NCI-H69 (cell line): ENCODE results near the gene THEM5.
A peak's percentile ranks its signal among the peaks of the same experiment; 100 is the strongest.
"Not testable (repeated sequence)": the region's sequence is repeated elsewhere in the genome, so short reads cannot be mapped to it uniquely, and the experiment has no call there.

Experiments
- DNase-seq: peaks from one replicate; lab custom pipeline; 2025; lab: John Stamatoyannopoulos, UW

The THEM5 gene, protein sequence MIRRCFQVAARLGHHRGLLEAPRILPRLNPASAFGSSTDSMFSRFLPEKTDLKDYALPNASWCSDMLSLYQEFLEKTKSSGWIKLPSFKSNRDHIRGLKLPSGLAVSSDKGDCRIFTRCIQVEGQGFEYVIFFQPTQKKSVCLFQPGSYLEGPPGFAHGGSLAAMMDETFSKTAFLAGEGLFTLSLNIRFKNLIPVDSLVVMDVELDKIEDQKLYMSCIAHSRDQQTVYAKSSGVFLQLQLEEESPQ

DNA sequence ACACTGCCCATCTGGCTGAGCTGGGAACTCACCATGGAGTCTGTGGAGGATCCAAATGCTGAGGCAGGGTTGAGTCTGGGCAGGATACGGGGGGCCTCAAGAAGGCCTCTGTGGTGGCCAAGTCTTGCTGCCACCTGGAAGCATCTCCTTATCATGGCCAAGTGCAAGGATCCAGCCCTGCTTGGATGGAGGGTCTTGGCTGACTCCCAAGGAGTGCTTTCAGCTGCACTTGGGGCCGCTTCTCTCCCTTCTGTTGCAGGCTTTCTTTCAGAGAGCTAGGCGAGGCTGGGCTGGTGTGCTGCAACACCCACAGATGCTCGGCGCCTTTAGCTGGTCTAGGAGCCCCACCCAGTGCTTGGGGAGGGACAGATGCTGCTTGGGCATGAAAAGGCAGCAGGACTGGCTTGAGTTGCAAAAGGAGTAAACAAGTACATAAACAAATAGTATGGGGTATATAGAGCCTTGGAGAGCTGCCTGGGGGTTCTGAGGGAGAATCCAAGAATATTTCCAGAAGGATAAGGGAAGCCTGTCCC, at the start of gene THEM5:
Gene THEM5 (minus strand): TSS at position 302 of the 533 bp plus-strand sequence. CDS start 147 bp downstream, at position 155.
- DNase-seq = peak; percentile 26

DNA sequence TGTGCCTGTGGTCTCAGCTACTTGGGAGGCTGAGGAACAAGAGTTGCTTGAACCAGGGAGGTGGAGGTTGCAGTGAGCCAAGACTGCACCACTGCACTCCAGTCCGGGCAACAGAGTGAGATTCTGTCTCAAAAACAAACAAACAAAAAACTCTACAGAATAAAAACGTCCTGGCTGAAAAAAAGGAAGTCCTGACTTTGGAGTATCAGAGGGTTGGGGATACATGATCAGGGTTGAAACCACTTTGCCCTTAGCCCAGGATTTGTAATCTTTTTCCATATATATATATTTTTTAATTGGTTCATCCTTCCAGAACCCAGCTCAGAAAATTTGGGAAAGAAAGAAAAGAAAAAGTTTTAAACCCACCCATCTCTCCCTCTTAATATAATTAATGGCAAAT, 49.3 kb upstream of the THEM5 start:
- DNase-seq = no peak

DNA sequence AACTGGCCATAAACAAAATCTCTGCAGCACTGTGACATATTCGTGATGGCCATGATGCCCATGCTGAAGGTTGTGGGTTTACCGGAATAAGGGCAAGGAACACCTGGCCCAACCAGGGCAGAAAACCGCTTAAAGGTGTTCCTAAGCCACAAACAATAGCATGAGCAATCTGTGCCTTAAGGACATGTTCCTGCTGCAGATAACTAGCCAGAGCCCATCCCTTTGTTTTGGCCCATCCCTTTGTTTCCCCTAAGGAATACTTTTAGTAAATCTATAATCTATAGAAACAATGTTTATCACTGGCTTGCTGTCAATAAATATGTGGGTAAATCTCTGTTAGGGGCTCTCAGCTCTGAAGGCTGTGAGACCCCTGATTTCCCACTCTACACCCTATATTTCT, 47.3 kb upstream of the THEM5 start:
- DNase-seq = not testable (repeated sequence)

DNA sequence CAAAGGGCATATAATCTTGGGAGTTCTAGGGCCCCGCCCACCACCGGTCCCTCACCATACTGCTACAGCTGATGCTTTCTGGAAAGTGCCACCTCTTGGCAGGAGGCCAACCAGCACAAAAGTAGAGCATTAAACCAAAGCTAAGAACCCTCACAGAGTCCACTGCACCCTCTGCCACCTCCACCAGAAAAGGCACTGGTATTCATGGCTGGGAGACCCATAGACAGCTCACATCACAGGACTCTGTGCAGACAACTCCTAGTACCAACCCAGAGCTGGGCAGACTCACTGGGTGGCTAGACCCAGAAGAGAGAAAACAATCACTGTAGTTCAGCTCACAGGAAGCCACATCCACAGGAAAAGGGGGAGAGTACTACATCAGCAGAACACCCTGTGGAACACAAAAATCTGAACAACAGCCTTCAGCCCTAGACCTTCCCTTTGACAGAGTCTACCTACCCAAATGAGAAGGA, 45.0 kb upstream of the THEM5 start:
- peak; percentile 31 for DNase-seq

DNA sequence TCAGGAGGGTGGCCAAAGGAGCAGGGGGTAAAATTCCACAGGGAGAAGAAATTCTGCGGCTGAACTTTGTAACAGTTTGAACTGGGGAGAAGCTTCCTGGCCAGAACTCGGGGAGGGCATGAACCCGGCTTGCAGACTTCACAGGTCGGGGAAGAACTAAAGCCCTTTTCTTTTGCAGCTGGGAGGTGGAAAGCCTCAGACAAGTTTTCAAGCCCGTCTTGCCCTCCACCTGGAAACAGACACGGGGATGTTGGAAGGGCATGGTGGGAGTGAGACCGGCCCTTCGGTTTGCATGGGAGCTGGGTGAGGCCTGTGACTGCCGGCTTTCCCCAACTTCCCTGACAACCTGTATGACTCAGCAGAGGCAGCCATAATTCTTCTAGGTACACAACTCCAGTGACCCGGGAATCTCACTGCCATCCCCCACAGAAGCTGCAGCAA, 44.5 kb upstream of the THEM5 start:
- no peak for DNase-seq

DNA sequence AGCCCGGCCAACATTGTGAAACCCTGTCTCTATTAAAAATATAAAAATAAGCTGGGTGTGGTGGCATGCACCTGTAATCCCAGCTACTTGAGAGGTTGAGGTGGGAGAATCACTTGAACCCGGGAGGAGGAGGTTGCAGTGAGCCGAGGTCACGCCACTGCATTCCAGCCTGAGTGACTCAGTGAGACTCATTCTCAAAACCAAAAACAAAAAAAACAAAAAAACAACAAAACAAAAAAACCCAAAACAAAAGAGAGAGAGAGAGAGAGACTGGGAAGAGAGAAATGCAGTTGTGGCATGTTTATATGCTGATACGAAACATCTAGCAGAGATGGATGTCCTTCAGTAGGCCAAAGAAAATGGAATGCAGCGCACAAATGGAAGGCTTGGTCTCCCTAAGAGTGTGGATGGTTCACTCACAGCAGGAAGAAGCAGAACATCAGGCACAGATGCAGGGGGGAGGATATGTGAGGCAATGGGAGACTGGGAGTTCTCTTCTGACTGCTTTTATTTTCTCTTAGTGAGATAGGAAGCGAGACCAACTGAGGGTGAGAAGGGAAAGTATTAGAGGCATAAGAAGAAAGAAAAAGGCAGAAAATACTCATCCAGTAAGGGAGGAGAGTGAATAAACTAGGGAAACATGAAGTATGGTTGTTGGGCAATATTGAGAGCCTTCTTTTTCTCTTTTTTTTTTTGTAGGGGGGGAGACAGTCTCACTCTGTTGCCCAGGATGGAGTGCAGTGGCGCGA, 39.8 kb upstream of the THEM5 start:
- no peak for DNase-seq

DNA sequence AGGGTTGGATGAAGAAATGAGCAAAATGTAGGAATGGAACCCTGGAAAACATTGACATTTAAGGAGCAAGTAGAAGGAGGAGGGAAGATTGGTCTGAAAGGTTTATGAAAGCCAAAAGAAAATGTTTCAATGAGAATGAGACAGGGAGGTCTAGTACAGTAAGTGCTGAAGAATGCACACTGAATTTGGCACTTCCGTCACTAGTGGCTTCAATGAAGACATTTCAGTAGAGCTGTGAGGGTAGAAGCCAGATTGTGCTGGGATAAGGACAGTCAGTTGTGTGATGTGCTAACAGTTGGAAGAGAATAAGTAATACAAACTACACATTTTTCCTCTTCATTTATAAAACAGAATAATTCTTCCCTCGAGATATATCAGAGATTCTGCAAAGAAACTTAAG, 38.7 kb upstream of the THEM5 start:
- DNase-seq = no peak

DNA sequence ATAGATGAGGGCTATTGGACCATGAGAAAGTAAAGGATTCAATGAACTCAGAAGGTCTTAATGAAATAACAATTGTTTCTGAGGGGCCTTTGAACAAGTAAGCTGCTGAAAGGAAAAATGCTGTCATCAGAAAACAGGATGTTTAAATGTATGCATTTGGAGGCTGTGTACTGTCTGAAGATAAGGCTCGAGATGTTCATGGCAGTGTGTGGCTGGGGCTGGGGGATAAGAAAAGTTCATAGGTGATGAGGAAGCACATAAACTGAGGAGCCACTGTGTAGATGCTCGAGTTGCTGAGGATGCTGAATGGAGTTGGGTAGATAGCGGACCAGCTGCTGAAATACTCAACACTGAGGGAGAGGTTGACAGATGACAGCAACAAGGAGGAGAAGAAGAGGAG, 38.0 kb upstream of the THEM5 start:
- DNase-seq = no peak

DNA sequence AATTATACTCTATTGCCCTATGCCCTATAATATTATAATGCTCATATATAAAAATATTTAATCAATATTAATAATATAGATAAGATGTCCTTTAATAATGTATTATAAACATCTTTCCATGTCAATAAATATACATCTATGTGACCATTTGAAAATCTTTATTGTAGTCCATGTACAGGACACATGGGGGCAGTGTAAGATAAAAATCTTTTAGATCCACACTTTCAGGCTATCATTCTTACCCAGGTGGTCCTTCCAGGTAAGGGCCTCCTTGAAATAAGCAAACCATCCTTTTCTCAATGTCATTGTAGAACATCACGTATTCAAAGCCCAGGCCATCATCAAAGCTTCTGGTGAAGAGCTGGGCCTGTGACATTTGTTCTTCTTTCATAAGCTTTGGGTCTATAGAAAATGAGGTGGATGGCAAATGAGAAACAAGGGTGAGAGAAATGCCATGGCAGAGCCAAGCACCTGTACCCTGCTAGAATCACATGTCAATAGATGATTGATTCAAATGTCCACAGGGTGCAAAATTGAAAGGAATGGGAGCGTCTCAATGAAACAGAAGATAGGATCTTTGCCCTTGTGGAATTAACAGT, 35.6 kb upstream of the THEM5 start:
- DNase-seq = peak; percentile 34

DNA sequence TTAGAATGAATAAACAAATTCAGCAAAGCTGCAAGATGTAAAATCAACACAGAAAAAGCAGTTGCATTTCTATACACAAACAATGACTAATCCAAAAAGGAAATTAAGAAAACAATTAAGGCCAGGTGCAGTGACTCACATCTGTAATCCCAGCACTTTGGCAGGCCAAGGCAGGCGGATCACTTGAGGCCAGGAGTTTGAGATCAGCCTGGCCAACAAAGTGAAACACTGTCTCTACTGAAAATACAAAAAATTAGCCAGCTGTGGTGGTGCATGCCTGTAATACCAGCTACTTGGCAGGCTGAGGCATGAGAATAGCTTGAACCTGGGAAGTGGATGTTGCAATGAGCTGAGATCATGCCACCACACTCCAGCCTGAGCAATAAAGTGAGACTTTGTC, 33.5 kb upstream of the THEM5 start:
- no peak for DNase-seq

DNA sequence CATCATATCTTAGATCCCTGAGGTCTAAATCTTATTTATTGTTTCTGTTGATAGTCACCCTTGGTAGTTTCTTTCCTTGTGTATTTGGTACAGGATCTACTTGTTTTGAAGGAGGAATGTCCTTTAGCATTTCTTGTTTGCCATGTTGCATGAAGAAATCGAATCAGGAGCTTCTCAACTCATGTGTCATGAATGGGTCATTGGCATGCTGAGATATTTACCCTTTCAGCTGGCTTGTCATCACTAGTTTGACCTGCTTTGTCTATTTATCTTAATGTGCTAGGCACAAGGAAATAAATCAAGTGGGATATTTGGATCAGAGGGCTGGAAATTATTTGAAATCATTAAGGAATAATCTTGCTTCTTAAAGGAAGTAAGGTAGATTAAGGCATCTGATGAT, 32.0 kb upstream of the THEM5 start:
- DNase-seq = no peak

DNA sequence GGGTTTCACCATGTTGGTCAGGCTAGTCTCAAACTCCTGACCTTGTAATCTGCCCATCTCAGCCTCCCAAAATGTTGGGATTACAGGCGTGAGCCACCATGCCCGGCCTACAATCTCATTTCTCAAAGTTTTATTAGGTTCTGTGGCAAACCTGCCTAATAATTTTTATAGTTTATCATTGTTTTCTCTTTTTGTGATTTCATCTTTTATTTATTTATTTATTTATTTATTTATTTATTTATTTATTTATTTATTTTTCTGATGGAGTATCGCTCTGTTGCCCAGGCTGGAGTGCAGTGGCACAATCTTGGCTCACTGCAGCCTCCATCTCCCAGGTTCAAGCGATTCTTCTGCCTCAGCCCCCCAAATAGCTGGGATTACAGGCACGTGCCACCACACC, 31.4 kb upstream of the THEM5 start:
- not testable (repeated sequence) for DNase-seq

DNA sequence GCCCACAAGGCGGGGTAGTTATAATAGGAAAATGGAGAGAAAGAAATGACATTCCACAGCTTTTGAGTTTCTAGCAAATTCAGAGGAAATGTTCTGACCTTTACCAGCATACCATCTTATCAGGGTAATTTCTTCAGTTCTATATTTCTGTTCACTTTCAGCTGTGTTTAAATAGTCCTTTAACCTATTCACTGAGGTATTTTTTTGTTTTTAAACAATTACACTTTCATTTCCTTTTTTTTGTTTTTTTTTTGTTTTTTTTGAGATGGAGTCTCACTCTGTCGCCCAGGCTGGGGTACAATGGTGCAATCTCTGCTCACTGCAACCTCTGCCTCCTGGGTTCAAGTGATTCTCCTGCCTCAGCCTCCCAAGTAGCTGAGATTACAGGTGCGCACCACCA, 30.9 kb upstream of the THEM5 start:
- not testable (repeated sequence) for DNase-seq

DNA sequence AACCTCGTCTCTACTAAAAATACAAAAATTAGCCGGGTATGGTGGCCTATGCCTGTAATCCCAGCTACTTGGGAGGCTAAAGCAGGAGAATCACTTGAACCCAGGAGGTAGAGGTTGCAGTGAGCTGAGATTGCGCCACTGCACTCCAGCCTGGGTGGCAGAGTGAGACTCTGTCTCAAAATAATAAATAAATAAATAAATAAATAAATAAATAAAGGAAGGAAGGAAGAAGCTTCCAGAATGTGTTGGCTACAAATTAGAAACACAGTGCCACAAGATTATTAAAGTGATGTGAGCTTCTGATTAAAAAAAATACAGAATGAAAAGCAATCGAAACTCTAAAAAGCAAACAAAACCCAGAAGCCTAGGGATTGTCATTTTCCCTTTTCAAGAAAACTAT, 30.4 kb upstream of the THEM5 start:
- DNase-seq = not testable (repeated sequence)

DNA sequence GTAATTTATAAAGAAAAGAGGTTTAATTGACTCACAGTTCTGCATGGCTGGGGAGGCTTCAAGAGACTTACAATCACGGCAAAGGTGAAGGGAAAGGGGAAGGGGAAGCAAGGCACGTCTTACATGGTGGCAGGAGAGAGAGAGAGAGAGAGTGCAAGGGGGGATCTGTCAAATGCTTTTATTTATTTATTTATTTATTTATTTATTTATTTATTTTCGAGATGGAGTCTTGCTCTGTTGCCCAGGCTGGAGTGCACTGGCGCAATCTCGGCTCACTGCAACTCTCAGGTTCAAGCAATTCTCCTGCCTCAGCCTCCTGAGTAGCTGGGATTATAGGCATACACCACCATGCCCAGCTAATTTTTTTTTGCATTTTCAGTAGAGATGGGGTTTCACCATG, 29.4 kb upstream of the THEM5 start:
- DNase-seq = not testable (repeated sequence)

DNA sequence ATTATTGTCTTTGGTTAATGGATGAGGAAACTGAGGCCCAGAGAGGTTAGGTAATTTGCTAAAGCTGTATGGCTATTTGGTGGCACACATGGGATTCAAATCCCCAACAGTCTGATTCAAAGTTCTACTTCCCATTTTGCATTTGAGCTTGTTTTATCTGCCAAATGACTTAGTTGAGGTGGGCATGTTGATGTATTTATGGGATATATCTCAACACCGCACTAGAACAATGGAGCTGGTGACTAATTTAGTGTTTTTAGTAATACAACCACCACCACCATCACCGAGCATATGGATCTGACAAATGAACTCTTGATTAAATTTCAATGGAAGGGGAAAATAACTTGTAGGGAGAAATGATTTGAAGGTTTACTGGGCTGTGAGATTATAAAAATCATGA, 29.0 kb upstream of the THEM5 start:
- DNase-seq = no peak

DNA sequence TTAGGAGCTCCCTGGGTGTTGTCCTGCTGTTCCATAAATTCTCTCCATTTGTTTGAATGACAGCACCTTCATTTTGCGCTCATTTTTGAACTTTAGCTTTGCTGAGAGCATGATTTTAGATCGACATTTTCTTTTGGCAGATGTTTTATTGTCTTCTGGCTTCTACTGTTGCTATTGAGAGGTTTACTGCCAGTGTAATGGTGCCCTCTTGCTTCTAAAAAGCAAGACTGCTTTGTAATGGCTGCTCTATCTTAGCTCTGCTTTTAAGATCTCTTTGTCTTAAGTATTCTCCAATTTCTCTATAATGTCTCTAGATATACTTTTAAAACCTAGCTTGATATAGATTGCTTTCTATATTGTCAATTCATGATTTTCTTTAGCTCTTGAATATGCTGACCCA, 28.0 kb upstream of the THEM5 start:
- peak; percentile 60 for DNase-seq

DNA sequence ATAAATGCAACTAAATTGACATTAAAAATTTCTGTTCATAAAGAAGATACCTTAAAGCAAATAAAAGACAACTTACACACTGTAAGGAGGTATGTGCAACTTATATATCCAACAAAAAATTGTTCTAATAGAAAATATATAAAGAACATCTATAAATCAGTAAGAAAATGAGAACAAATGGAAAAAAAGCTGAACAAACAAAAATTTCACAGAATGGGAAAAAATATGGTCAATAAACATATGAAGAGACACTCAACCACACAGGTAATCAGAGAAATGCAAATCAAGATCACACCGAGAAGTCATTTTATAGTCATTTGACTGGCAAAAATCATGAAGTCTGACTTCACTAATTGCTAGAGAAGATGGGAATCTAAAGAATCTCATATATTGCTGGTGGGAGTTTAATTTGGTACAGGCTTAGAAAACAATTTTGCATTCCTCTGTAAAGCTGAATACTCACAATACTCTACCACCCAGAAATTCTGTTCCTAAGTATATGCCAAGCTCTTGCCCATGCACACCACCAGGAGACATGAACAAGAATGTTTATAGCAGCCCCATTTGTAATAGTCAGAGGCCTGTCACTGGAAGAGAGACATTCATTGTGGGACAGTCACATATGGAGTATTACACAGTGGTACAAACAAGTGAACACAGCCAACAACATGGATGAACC, 22.0 kb upstream of the THEM5 start:
- DNase-seq = no peak

DNA sequence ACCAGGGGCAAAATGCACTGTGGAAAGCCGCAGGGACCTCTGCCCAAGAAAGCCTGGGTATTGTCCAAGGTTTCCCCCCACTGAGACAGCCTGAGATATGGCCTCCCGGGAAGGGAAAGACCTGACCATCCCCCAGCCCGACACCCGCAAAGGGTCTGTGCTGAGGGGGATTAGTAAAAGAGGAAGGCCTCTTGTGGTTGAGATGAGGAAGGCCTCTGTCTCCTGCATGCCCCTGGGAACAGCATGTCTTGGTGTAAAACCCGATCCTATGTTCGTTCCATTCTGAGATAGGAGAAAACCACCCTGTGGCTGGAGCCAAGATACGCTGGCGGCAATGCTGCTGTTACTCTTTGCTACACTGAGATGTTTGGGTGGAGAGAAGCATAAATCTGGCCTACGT, 19.3 kb upstream of the THEM5 start:
- DNase-seq = not testable (repeated sequence)

DNA sequence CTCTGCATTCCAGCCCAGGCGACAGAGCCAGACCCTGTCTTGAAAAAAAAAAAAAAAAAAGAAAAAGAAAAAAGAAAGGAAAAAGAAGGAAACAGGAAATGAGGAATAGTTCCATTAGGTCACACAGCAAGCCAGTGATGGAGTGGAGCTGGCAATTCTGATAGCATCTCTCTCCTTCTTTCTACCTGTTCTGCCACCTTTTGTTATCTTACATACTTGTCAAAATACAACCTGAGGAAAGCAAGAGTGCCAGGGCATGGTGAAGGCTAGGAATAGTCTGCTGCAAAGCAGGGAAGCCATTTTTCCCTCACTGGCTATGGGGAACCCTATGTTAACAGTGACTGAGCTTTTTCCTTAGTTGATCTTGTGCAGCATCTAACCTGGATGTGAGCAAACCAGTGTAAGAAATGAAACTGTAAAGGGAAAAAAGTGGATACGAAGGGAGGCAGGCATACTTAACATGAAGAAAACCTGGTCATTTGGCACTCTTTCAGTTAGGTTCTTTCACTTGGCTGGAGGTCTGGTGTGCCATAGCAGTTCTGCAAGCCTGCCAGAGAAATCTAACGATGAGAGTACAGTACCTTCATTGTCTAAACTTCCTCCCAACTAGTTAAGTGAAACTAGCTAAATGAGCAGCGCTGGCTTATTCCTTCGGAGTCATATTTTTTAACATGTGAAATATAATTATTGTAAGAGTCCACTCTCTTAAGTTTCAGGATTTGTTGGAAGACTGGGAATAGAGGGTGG, 17.9 kb upstream of the THEM5 start:
- DNase-seq = no peak

DNA sequence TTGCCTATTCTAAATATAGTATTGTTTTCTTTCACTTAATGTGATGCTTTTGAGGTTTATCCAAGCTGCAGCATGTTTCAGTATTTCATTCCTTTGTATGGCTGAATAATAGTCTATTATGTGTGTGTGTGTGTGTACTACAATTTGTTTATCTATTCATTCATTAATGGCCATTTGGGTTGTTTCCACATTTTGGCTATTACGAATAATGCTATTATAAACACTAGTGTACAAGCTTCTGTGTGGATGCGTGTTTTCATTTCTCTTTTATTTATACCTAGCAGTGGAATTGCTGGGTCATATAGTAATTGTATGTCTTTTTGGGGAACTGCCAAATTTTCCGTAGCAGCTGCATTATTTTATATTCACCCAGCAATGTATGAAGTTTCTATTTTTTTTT, 15.0 kb upstream of the THEM5 start:
- DNase-seq = no peak
